Peyer's patch (tissue), 4 donors: Measurements from ENCODE around the gene HS6ST1. TPM values are rescaled to one million over a fixed set of nuclear protein-coding genes. Genes with fewer than 3 reads are reported as not detected.
A peak's percentile ranks its signal among the peaks of the same experiment; 100 is the strongest.

Source experiments
- DNase-seq, 3 donors: peaks; one replicate each; pipeline ENCODE4 v3.0.0-alpha.2; 2017 to 2019
- H3K27ac ChIP-seq, 4 donors: fragments of 200-600 bp; sonication (generic); one replicate each; pipeline ENCODE4 v1.5.1; 2016 to 2019
- H3K27me3 ChIP-seq, 2 donors: fragments of 200-600 bp; sonication (generic); one replicate each; pipeline ENCODE4 v1.5.1; 2019
- H3K36me3 ChIP-seq, 3 donors: fragments of 200-600 bp; sonication (generic); one replicate each; pipeline ENCODE4 v1.5.1; 2016 to 2019
- H3K4me1 ChIP-seq, 4 donors: fragments of 200-600 bp; sonication (generic); one replicate each; pipeline ENCODE4 v1.5.1; 2016 to 2019
- H3K4me3 ChIP-seq, 4 donors: fragments of 200-600 bp; sonication (generic); 1 replicate in 3 of 4; 2 replicates in 1 of 4; pipeline ENCODE4 v1.5.1; 2016 to 2019; ENCODE audit warnings: mild to moderate bottlenecking in 1 of 4
- H3K9me3 ChIP-seq, 4 donors: fragments of 200-600 bp; sonication (generic); one replicate each; pipeline ENCODE4 v1.5.1; 2016 to 2019; ENCODE audit warnings: mild to moderate bottlenecking in 1 of 4
- CTCF ChIP-seq, 6 experiments: fragments of 450-650 bp in 4 of 6; fragments of 200-600 bp in 2 of 6; sonication (generic) in 1 of 6; IDR thresholded peaks; one replicate each; pipeline ENCODE4 v1.5.1; 2017 to 2019; ENCODE audit warnings: antibody characterized with exemption in 6 of 6, mild to moderate bottlenecking in 3 of 6, moderate library complexity in 1 of 6
- POLR2A ChIP-seq, 2 donors: fragments of 450-650 bp; IDR thresholded peaks; one replicate each; pipeline ENCODE4 v1.5.1; 2017; ENCODE audit warnings: antibody characterized with exemption in 2 of 2, mild to moderate bottlenecking in 2 of 2, moderate library complexity in 2 of 2
- total RNA-seq, 4 donors: library from RNA; depleted of rRNA; stranded (reverse); fragments of >200 nt; gene quantifications; one replicate each; pipeline ENCODE4 v1.1.0, GENCODE V29; 2016

The HS6ST1 gene
- total RNA-seq, 4 donors from 2014 or later = 16.5 to 52.0 (median 40.2) TPM

GRCh38 chr2:128234613-128235012, 84.1 kb downstream of the HS6ST1 start:
- Histone ChIP-seq H3K4me1 (peaks cover 0 to 8% (median 0%) of the 10 kb centered on the region in 4 donors), H3K27ac (no peak overlapping the region), H3K4me3 (no peak overlapping the region), H3K27me3 (no peaks in the 10 kb centered on the region), H3K36me3 (no peaks in the 10 kb centered on the region), H3K9me3 (no peaks in the 10 kb centered on the region)
- no peak for DNase-seq
- no peak for TF ChIP-seq CTCF (IDR thresholded peaks at IDR 0.05)
- TF ChIP-seq POLR2A (IDR thresholded peaks at IDR 0.05) = no peak

- Histone ChIP-seq H3K4me3 (peak overlapping the region; percentile 58 to 71 (median 68)), H3K9me3 (no peaks in the 10 kb centered on the region), H3K36me3 (no peaks in the 10 kb centered on the region), H3K27me3 (no peaks in the 10 kb centered on the region), H3K4me1 (peaks cover 0 to 8% (median 0%) of the 10 kb centered on the region in 4 donors), H3K27ac (peak overlapping the region in 1 of 4 donors; percentile 44)
- TF ChIP-seq POLR2A (IDR thresholded peaks at IDR 0.05) (no peak), CTCF (IDR thresholded peaks at IDR 0.05) (peak in 1 of 6 experiments; percentile 4)
- DNase-seq = no peak
These were observed 84.8 kb downstream of the HS6ST1 start for GRCh38 chr2:128233790-128234395.

- Histone ChIP-seq H3K27ac (peak overlapping the region; percentile 38 to 44 (median 40)), H3K9me3 (no peaks in the 10 kb centered on the region), H3K27me3 (no peaks in the 10 kb centered on the region), H3K4me3 (peak overlapping the region; percentile 58 to 71 (median 68)), H3K36me3 (no peaks in the 10 kb centered on the region), H3K4me1 (peaks cover 0 to 8% (median 0%) of the 10 kb centered on the region in 4 donors)
- DNase-seq = peak; percentile 77 to 94 (median 93)
- TF ChIP-seq CTCF (IDR thresholded peaks at IDR 0.05) (peak; percentile 60 to 91 (median 88)), POLR2A (IDR thresholded peaks at IDR 0.05) (peak in 1 of 2 donors; percentile 17)
These were observed 85.5 kb downstream of the HS6ST1 start for GRCh38 chr2:128232965-128233789.

GRCh38 chr2:128228894-128229293, 89.8 kb downstream of the HS6ST1 start:
- H3K27ac ChIP-seq = no peak overlapping the region
- no peaks in the 10 kb centered on the region for H3K36me3 ChIP-seq
- H3K9me3 ChIP-seq = no peaks in the 10 kb centered on the region
- no peaks in the 10 kb centered on the region for H3K27me3 ChIP-seq
- TF ChIP-seq CTCF (IDR thresholded peaks at IDR 0.05) (no peak), POLR2A (IDR thresholded peaks at IDR 0.05) (no peak)
- no peak for DNase-seq
- peaks cover 0 to 8% (median 0%) of the 10 kb centered on the region in 4 donors for H3K4me1 ChIP-seq
- no peak overlapping the region for H3K4me3 ChIP-seq

GRCh38 chr2:128227862-128228261, 90.8 kb downstream of the HS6ST1 start:
- Histone ChIP-seq H3K4me1 (peaks cover 0 to 6% (median 0%) of the 10 kb centered on the region in 4 donors), H3K4me3 (no peak overlapping the region), H3K36me3 (no peaks in the 10 kb centered on the region), H3K27ac (no peak overlapping the region), H3K9me3 (no peaks in the 10 kb centered on the region), H3K27me3 (no peaks in the 10 kb centered on the region)
- no peak for DNase-seq
- TF ChIP-seq CTCF (IDR thresholded peaks at IDR 0.05) (no peak), POLR2A (IDR thresholded peaks at IDR 0.05) (no peak)
